Mononuclear cell (primary cell): Measurements from ENCODE around the gene GPC3. TPM values are rescaled to one million over a fixed set of nuclear protein-coding genes. Genes with fewer than 3 reads are reported as not detected.

Experiments
- H3K27me3 ChIP-seq: 2 replicates; pipeline ENCODE4 v1.6.0; 2011; ENCODE audit warnings: low read length, control low read depth; ENCODE audit not compliant: insufficient read depth
- H3K4me1 ChIP-seq: 2 replicates; pipeline ENCODE4 v1.5.1; 2011; ENCODE audit warnings: mild to moderate bottlenecking, low read length, control low read depth; ENCODE audit not compliant: insufficient read depth
- H3K4me3 ChIP-seq: 2 replicates; pipeline ENCODE4 v1.5.1; 2011; ENCODE audit warnings: mild to moderate bottlenecking, low read length, moderate library complexity
- H3K9me3 ChIP-seq: 2 replicates; pipeline ENCODE4 v1.5.1; 2011; ENCODE audit warnings: low read depth, mild to moderate bottlenecking, control low read depth, low read length
- total RNA-seq: library from RNA; depleted of rRNA; stranded (reverse); fragments of >200 nt; gene quantifications from one replicate; pipeline ENCODE4 v1.2.3, GENCODE V29; 2012

Gene GPC3
- total RNA-seq, 1 donor = 0.31 TPM

DNA sequence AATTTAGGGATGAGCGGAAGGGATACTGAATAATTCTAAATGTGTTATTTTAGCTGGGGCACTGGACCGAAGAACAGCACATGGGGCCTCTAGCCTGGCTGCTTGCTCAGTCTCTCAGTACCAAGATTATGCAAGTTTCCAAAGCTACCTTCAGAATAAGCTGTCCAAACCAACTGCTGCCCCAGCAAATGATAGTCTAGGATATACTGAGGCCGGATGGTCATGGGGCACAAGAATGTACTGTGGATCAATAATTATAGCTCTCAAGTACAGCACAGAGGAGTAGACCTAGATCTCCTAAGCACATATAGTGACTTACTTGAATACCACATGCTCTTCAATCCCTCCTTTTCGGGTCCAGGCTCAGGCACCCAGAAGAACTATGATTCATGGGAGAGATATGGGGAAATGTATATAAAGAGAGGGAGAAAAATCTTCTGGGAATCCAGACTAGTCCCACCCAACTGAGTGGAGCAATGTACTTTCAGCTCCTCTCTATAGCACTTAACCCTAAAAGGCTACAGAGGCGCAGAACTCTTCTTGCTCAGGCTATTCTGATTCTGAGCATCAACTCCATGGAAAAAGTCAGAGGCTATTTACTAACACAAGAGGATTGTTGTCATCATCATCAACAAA, 409.8 kb downstream of the GPC3 start:
- H3K4me3 ChIP-seq = no peak overlapping the region
- H3K27me3 ChIP-seq = no peaks in the 10 kb centered on the region
- no peaks in the 10 kb centered on the region for H3K4me1 ChIP-seq
- no peaks in the 10 kb centered on the region for H3K9me3 ChIP-seq

DNA sequence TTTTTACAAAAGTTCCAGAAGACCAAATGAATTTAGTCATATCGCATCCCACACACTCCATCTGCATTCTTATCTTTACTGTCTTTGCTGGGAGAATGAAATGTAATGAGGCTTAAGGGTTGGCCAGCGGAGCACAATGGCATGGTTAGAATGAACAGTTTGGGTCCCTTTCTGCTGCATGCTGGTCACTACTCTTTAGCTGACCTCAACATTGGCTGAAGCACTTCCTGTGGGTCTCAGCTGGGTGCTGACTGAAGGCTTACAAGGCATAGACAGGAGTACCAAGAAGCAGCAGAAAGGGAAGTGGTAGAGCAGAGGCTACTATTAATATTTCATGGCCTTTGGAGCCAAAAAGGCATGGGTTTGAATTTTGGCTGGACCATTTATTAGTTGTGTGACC, 410.7 kb downstream of the GPC3 start:
- Histone ChIP-seq H3K4me1 (no peaks in the 10 kb centered on the region), H3K9me3 (no peaks in the 10 kb centered on the region), H3K4me3 (no peak overlapping the region), H3K27me3 (no peaks in the 10 kb centered on the region)

DNA sequence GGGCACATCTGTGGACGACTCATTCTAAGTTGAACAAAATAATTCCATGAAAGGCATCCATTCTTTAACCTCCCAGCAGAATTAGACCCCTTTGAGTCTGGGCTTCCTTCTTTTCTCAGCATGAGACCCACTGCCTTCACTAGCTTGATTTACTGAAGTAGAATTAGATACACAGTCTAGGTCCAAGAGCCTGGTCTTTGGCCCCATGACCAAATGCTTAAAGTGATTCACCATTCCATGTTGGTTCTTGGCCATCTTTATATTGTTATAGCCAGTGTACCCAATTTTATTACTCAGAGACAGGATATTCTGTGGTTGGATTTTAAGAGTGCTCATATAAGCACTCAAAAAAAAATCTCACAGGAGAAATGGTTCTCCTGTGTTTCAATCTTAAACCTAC, 414.8 kb downstream of the GPC3 start:
- no peaks in the 10 kb centered on the region for H3K27me3 ChIP-seq
- H3K9me3 ChIP-seq = no peaks in the 10 kb centered on the region
- H3K4me1 ChIP-seq = no peaks in the 10 kb centered on the region
- H3K4me3 ChIP-seq = no peak overlapping the region

DNA sequence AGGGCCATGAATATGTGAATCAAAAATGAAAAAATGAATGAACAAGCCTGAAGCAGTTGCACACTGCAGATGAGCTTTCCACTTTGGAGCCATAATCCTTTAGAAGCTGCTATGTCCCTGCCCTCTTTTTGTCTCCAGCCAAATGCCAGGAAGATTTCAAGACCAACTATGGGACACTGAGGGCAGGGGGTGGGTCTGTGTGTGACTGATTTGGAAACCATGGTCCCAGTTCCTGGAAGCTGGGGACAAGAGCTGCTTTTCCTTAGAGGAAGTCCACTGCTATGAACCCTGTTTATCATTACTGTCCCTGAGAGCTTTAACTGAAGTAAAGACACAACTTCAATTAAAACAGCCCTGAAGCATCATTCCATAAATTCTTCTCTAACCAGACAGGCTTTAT, 416.2 kb downstream of the GPC3 start:
- Histone ChIP-seq H3K4me3 (no peak overlapping the region), H3K9me3 (no peaks in the 10 kb centered on the region), H3K4me1 (no peaks in the 10 kb centered on the region), H3K27me3 (no peaks in the 10 kb centered on the region)

DNA sequence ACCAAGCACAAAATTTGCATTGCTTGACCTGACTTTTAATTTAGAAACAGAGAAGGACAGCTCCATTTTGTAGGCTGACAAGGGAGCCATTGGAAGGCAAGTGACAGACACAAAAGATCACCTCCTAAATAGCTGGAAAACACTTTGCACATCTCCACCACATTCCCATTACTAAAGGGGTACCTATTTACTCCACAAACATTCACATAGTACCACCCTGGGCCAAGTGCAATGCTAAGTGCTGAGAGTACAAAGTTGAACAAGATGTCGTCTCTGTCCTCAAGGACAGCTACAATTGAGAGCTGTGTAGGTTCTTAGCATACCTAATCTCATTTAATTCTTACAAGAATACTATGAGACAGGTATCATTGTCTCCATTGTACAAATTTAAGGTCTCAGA, 417.3 kb downstream of the GPC3 start:
- Histone ChIP-seq H3K27me3 (no peaks in the 10 kb centered on the region), H3K9me3 (no peaks in the 10 kb centered on the region), H3K4me1 (no peaks in the 10 kb centered on the region), H3K4me3 (no peak overlapping the region)

DNA sequence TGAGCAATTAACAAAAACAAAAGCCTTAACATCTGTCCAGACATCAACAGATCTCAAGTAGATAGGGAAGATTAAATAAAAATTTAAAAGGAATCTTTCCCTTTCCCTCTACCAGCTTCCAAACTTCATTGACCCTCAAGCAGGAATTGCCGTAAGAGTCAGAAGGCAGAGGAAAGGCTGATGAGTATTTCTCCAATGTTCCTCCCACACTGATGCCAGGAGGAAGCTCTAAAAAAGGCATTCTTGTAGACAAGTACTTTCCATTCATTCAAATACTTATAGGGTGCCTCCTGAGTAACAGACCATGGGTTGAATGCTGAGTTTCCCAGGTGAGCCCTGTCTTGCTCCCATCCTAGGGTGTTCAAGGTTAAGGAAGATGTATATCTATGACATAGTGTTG, 418.5 kb downstream of the GPC3 start:
- Histone ChIP-seq H3K4me3 (no peak overlapping the region), H3K27me3 (no peaks in the 10 kb centered on the region), H3K9me3 (no peaks in the 10 kb centered on the region), H3K4me1 (no peaks in the 10 kb centered on the region)

DNA sequence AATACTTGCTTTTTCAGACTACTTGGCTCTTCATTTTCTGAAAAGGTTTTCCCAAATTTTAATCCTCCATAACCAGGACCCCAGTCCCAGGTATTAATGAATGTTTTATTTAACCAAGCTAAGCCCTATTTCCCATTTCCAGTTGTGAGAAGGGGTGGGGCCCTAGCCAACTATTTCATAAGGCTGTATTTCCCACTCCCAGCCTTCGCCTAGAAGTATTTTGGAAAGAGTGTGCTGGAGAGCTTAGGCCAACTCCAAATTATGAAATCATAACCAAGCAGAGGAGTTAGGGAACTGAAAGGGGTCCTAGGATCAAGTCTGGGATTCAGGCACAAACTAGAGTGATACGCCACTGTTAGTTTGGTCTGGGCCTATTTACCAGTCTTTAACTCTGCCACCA, 421.7 kb downstream of the GPC3 start:
- no peaks in the 10 kb centered on the region for H3K4me1 ChIP-seq

DNA sequence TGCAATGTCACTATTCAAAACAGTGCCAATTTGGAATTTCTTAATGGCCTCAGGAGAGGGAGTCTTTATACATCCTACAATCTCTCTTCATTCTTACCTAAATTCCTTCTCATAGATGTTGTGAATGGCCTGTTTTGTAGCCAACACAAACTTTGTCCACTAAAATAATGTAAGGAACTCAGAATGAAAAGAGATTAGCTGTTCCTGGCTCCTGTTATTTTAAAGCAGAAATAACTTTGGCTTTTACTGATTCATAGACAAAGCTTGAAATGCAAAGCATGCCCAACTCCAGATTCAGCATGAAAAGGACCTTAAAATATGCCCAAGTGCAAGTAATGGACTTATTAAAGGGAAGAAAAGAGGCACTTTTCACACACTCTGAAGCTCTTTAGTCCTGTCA, 424.1 kb downstream of the GPC3 start:
- Histone ChIP-seq H3K9me3 (no peaks in the 10 kb centered on the region), H3K27me3 (no peaks in the 10 kb centered on the region), H3K4me3 (no peak overlapping the region), H3K4me1 (peaks cover 7% of the 10 kb centered on the region)

More for the DNA sequence above, 421.7 kb downstream of the GPC3 start:
- H3K4me3 ChIP-seq = no peak overlapping the region
- no peaks in the 10 kb centered on the region for H3K27me3 ChIP-seq
- H3K9me3 ChIP-seq = no peaks in the 10 kb centered on the region

DNA sequence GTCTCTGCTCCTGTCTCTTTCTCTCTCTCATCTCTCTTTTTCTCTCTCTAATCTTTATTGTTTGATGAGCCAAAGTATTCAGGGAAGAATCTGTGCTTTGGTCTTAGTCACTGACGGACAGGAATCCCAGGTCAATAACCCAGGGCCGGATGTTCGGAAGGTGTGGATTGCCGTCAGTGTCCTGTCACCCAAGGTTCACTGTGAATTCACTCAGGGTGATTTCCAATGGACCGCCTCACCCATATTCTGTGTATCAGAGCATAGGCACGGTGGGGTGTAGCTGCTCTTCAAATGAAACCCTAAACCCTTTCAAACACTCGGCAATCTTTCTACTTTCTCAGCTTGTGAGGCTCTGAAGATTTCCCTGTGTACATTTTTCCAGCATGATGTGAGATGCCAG, 425.5 kb downstream of the GPC3 start:
- no peaks in the 10 kb centered on the region for H3K27me3 ChIP-seq
- no peak overlapping the region for H3K4me3 ChIP-seq
- H3K4me1 ChIP-seq = peaks cover 14% of the 10 kb centered on the region
- H3K9me3 ChIP-seq = no peaks in the 10 kb centered on the region

DNA sequence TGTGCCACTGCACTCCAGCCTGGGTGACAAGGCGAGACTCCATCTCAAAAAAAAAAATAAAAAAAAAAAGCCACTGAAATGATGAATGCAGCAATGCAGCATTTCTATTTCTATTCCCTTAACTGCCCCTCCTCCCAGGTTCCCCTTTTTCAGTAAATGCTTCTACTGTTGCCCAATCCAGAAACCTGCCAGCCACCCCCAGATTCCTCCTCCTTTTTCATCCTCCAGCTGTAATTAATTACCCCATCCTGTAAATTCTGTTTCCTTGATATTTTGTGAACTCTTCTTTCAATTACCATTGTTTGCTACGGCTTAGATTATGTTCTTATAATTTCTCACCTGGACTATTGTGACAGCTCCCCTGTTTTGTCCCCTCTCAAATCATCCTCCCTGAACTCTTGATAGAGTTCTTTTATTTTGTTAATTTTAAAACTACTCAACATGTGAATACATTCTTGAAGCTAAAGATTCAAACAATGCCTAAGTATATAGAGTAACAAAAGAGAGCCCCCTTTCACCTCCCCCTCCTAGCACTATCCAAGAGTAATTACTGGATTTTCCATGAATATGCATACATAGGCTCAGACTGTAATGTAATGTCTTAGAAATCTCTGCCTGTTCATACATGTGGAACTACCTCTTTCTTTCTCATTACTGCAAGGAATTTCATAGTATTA, 429.5 kb downstream of the GPC3 start:
- Histone ChIP-seq H3K27me3 (no peaks in the 10 kb centered on the region), H3K4me1 (peaks cover 22% of the 10 kb centered on the region)

DNA sequence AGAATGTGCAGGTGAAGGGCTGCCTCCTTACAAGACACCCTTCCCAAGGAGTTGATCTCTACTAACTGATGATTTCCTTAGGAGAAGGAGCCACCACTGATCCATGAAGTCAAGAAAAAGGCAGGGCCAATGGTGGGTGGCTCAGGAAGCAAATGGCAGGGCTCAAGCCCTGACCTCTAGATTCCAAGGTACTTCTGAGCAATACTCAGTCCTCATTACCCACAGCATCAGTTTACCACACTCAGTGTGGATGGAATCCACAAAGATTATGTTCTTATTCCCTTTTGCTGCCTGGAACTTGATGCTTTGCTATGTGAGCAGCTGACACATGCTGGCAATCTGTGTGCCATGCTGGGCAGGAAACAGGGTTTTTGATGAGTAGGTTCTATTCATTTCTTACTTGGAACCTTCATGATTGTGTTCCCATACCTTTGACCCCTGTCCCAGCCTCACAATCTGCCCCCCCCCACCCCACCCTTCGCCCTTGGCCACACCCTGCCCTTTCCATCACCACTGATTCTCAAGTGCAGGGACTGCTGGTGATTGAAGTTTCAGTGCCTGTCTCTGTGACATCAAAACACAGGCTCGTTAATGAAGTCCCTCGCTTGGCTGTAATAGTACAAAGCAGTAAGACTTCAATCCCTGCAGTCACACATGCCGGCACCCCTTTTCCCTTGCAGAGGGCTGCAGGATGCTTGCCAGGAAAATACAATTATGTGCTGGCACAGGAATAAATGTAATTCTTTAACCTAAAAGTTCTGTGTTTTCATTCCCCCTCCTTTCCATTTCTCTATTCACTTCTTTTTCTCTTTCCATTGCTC, 434.5 kb downstream of the GPC3 start:
- Histone ChIP-seq H3K4me1 (peaks cover 17% of the 10 kb centered on the region), H3K27me3 (no peaks in the 10 kb centered on the region), H3K4me3 (no peak overlapping the region), H3K9me3 (no peaks in the 10 kb centered on the region)

More for the DNA sequence above, 429.5 kb downstream of the GPC3 start:
- Histone ChIP-seq H3K9me3 (no peaks in the 10 kb centered on the region), H3K4me3 (no peak overlapping the region)

DNA sequence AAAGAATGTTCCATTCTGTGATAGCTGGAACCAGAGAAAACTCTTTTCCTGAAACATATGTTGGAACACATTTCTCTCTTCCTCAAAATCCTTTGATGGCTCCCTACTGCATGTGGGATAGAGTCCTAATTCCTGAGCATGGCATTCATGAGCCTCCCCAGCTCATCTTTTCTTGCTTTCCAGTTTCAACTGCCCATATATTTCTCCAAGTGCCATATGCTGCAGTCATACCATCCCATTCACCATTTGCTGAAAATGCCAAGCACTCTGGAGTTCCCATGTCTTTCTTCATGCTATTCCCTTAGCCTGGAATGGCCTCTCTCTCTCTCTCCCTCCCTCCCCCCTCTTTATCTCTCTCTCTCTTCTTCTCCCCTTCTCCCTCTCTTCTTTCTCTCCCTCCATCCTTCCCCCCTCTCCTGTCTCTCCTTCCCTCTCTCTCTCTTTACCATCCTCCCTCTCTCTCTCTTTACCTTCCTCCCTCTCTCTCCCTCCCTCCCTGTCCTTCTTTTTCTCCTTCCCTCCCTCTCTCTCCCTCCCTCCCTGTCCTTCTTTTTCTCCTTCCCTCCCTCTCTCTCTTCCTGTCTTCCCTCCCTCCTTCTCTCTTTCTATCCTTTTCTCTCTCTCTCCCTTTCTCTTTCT, 436.0 kb downstream of the GPC3 start:
- Histone ChIP-seq H3K4me1 (peaks cover 28% of the 10 kb centered on the region), H3K4me3 (no peak overlapping the region), H3K27me3 (no peaks in the 10 kb centered on the region), H3K9me3 (no peaks in the 10 kb centered on the region)

DNA sequence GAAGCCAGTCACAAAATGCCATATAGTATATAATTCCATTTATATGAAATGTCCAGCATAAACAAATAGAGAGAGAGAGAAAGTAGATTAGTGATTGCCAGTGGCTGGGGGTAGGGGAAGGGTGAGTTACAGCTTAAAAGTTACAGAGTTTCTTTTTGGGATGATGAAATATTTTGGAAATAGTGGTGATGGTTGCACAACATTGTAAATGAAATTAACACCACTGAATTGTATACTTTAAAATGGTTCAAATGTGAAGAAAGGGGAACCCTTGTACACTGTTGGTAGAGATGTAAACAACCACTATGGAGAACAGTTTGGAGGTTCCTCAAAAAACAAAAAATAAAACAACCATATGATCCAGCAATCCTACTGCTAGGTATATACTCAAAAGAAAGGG, 439.0 kb downstream of the GPC3 start:
- Histone ChIP-seq H3K4me3 (no peak overlapping the region), H3K9me3 (no peaks in the 10 kb centered on the region), H3K4me1 (peaks cover 28% of the 10 kb centered on the region), H3K27me3 (no peaks in the 10 kb centered on the region)

DNA sequence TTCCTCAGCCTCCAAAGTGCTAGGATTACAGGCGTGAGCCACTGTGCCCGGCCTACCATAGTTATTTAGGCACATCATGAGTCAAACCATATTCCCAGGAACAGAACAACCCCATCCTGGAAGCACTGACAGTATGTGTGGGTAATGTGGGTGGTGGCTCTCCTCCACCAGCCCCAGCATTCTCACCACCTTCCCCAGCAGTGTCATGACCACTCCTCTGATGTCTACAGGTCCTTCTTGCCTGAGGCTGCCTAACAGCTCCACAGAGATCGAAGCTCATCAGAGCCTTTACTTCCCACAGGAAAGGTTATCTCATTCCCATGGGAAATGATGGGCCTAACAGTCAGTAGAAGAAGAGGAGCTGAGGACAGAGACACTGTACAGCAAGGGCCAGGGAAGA, 440.6 kb downstream of the GPC3 start:
- no peaks in the 10 kb centered on the region for H3K9me3 ChIP-seq
- no peak overlapping the region for H3K4me3 ChIP-seq
- peaks cover 28% of the 10 kb centered on the region for H3K4me1 ChIP-seq
- H3K27me3 ChIP-seq = no peaks in the 10 kb centered on the region

DNA sequence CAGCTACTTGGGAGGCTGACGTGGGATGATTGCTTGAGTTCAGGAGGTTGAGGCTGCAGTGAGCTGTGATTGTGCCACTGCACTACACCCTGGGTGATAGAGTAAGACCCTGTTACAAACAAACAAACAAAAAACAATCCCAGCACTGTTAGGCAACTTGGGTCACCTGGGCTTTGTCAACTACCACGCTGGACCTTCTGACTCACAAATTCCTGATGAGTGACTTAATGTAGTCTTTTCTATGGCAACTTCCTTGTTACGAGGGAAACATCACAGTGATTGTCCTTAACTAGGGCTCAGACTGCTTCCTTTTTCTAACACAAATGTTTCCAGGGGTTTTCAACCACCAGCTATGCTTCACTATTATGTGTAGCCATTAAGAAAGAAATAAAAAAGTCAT, 441.3 kb downstream of the GPC3 start:
- H3K4me1 ChIP-seq = peaks cover 28% of the 10 kb centered on the region
- no peaks in the 10 kb centered on the region for H3K9me3 ChIP-seq
- no peaks in the 10 kb centered on the region for H3K27me3 ChIP-seq
- no peak overlapping the region for H3K4me3 ChIP-seq
